KOPT-K1 (cell line): Measurements from ENCODE around the gene ZNF319.

Experiments used
- H3K27ac ChIP-seq: fragments of 200-600 bp; sonication (generic); 2 replicates; pipeline ENCODE4 v1.5.1; 2016; ENCODE audit warnings: antibody characterized with exemption, mild to moderate bottlenecking, low read depth, low read length; ENCODE audit not compliant: poor library complexity, severe bottlenecking
- H3K36me3 ChIP-seq: fragments of 200-600 bp; sonication (generic); 2 replicates; pipeline ENCODE4 v1.5.1; 2017; ENCODE audit warnings: antibody characterized with exemption, mild to moderate bottlenecking, low read length, moderate library complexity; ENCODE audit not compliant: insufficient read depth
- H3K9me3 ChIP-seq: fragments of 200-600 bp; sonication (generic); 2 replicates; pipeline ENCODE4 v1.5.1; 2017; ENCODE audit warnings: antibody characterized with exemption, low read length, mild to moderate bottlenecking; ENCODE audit not compliant: insufficient read depth, poor library complexity, severe bottlenecking

Gene ZNF319

DNA sequence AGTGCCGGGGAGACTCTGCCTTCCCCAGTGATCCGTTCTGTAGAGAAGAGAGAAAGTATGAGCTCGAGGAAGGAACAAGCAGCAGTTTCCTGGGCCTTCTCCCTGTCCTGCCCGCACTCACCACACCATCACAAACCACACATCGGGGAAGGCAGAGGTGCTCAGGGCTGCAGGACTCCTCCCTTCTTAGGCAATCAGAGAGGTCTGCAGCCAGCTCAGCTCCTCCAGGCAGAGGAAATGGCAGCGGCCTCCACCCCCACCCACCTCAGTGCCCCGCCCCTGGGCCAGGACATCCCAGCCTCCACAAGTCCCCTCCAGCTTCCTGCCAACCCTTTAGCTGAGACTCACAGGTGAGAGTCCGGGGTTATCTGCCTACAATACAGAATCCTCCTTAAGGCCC is 2.0 kb downstream of the ZNF319 start:
- Histone ChIP-seq H3K27ac (peak overlapping the region; percentile 21), H3K9me3 (no peaks in the 10 kb centered on the region), H3K36me3 (peaks cover 50% of the 10 kb centered on the region)

DNA sequence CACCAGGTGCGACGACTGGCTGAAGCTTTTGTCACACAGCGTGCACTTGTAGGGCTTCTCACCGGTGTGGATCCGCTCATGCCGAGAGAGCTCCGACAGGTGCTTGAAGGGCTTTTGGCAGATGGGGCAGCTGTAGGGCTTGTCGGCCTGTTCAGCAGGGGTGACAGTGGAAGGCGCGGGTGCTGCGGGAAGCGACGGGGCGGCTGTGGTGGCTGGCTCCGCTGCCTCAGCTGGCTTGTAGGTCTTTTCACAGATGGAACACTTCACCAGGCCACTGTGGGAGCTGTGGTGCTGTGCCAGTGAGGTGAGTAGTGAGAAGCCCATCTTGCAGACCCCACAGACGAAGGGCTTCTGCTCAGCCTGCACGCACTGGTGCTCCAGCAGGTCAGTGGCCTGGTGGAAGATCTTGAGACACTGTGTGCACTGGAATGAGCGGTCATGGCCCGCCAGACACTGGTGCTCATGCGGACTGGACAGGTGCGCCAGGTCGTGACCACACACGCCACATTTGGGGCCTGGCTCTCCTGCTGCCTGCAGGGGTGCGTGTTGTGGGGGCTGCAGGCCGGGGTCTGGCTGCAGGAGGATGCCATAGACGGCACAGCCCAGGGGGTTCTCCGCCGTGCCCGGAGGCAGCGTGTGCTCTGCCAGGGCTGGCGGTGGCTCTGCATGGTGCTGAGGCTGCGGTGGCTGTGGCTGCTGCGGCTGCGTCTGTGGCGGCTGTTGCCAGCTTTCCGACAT is 2.8 kb downstream of the ZNF319 start:
- peaks cover 42% of the 10 kb centered on the region for H3K36me3 ChIP-seq
- H3K9me3 ChIP-seq = no peaks in the 10 kb centered on the region
- peak overlapping the region; percentile 21 for H3K27ac ChIP-seq

DNA sequence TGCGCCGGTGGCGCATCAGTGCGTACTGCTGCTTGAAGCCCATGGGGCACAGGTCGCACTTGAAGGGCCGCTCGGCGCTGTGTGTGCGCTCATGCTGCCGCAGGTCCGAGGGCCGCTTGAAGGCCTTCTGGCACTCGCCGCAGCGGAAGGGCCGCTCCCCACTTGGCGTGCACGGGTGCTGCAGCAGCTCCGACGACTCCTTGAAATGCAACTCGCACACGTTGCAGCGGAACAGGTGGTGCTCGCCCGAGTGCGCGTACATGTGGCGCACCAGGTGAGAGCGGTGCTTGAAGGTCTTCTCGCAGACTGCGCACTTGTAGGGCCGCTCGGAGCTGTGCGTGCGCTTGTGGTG is 3.3 kb downstream of the ZNF319 start:
- Histone ChIP-seq H3K27ac (no peak overlapping the region), H3K9me3 (no peaks in the 10 kb centered on the region), H3K36me3 (peaks cover 38% of the 10 kb centered on the region)

GRCh38 chr16:57996406-57997175 is 3.9 kb downstream of the ZNF319 start:
- Histone ChIP-seq H3K27ac (no peak overlapping the region), H3K36me3 (peaks cover 38% of the 10 kb centered on the region), H3K9me3 (no peaks in the 10 kb centered on the region)

GRCh38 chr16:57995721-57996405 is 4.6 kb downstream of the ZNF319 start:
- H3K36me3 ChIP-seq = peaks cover 38% of the 10 kb centered on the region
- no peaks in the 10 kb centered on the region for H3K9me3 ChIP-seq
- H3K27ac ChIP-seq = no peak overlapping the region

- H3K36me3 ChIP-seq = peaks cover 38% of the 10 kb centered on the region
- no peaks in the 10 kb centered on the region for H3K9me3 ChIP-seq
- H3K27ac ChIP-seq = no peak overlapping the region
Measured at GRCh38 chr16:57994778-57995177, 5.7 kb downstream of the ZNF319 start.

DNA sequence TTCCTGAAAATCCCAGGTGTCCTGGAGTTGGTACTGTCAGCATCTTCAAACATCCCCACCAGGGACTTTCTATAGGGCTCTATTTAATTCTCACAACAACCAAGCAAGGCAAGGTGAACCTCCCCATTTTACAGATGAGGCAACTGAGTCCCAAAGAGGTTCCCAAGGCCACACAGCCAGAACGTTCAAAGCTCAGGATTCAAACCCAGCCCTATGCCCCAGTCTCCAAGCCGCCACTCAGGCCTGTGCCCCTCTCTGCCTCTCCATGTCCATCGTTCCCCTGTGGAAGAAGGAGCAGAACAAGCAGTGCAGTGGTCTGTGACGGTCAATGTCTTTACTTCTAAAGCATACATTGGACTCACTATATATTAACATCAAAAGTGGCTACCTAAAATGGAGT is 6.1 kb downstream of the ZNF319 start:
- no peak overlapping the region for H3K27ac ChIP-seq
- H3K9me3 ChIP-seq = no peaks in the 10 kb centered on the region
- peaks cover 38% of the 10 kb centered on the region for H3K36me3 ChIP-seq

DNA sequence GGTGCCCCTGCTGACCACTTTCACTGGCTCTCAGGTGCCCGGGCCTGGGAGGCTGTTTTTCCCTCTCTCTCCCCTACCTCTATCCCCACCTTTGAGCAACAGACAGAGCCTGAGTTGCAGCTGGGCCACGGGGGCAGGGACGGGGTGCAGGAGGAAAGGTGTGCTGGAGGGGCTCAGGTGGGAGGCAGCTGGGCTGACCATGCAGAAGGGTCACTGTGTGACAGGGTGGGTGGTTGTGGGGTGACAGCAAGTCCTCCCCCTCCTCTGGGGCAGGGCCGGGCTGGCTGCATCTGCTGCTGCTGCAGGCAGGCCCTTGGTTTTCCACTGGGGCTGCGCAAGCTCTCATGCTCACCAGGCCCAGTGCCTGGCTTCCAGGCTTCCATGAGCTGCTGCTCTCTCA is 6.6 kb downstream of the ZNF319 start:
- no peak overlapping the region for H3K27ac ChIP-seq

GRCh38 chr16:57993438-57993837 is 7.0 kb downstream of the ZNF319 start:
- Histone ChIP-seq H3K27ac (no peak overlapping the region), H3K9me3 (no peaks in the 10 kb centered on the region), H3K36me3 (peaks cover 38% of the 10 kb centered on the region)

More for the DNA sequence above, 6.6 kb downstream of the ZNF319 start:
- no peaks in the 10 kb centered on the region for H3K9me3 ChIP-seq
- H3K36me3 ChIP-seq = peaks cover 38% of the 10 kb centered on the region

DNA sequence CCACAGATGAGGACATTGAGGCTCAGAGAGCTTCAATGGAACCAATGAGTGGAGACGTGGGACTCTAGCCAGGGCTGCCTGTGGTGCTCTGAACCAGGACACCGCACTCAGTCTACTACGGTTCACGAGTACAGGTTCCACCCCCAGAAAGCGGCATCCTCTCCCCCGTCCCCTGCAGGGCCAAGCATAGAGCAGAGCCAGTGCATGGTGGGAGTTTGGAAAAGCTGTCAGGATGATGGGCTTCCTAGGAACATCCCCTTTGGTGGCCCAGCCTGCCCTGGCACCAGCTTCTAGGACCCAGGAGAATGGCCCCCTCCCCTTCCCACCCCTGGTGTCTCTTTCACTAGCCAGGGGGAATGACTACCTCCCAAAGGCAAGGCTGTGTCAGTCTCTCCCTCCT is 8.4 kb downstream of the ZNF319 start:
- H3K27ac ChIP-seq = no peak overlapping the region
- peaks cover 27% of the 10 kb centered on the region for H3K36me3 ChIP-seq
- no peaks in the 10 kb centered on the region for H3K9me3 ChIP-seq

- Histone ChIP-seq H3K36me3 (peaks cover 23% of the 10 kb centered on the region), H3K9me3 (no peaks in the 10 kb centered on the region), H3K27ac (no peak overlapping the region)
Measured at GRCh38 chr16:57991551-57992059, 8.9 kb downstream of the ZNF319 start.

- no peaks in the 10 kb centered on the region for H3K9me3 ChIP-seq
Measured at GRCh38 chr16:57988929-57989328, 11.5 kb downstream of the ZNF319 start.

GRCh38 chr16:57987441-57988177 is 12.9 kb downstream of the ZNF319 start:
- Histone ChIP-seq H3K9me3 (no peaks in the 10 kb centered on the region), H3K27ac (no peak overlapping the region), H3K36me3 (no peaks in the 10 kb centered on the region)

More at GRCh38 chr16:57988929-57989328, 11.5 kb downstream of the ZNF319 start:
- H3K36me3 ChIP-seq = peaks cover 1% of the 10 kb centered on the region; the same call in 1 of the 2 replicates
- no peak overlapping the region for H3K27ac ChIP-seq

DNA sequence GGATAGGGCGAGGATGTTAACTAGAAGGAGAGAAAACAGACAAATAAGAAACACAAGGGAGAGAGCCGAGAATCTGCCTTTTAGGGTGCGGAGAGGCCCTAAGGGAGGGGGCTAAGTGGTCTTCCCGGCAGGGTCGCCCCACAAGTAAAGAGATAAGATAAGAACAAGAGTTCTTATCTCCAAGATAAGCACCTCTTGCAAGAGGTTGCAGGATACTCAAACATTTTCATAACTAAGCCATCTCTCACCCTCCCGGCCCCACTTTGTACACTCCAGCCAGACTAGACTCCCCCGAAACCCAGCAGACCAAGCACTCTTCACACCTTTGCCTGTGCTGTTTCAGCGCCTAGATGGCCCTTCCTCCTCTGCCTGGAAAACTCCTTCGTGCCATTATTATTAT is 14.3 kb downstream of the ZNF319 start:
- H3K36me3 ChIP-seq = no peaks in the 10 kb centered on the region
- no peak overlapping the region for H3K27ac ChIP-seq
- H3K9me3 ChIP-seq = no peaks in the 10 kb centered on the region
